GM12878 (cell line): Measurements from ENCODE around the gene PRPF6. TPM values are rescaled to one million over a fixed set of nuclear protein-coding genes. Genes with fewer than 3 reads are reported as not detected.

ENCODE experiments used
- BMI1 ChIP-seq: fragments of 450-650 bp; IDR thresholded peaks from 2 replicates; pipeline ENCODE4 v1.6.1; 2016; ENCODE audit warnings: mild to moderate bottlenecking, moderate library complexity, borderline replicate concordance
- BRCA1 ChIP-seq: IDR thresholded peaks from 2 replicates; pipeline ENCODE4 v1.6.1; 2011; ENCODE audit warnings: low read depth, low read length, improper control_type of control experiment
- CBX5 ChIP-seq: sonication (generic); IDR thresholded peaks from 2 replicates; pipeline ENCODE4 v1.6.1; 2016; ENCODE audit warnings: low read depth, moderate library complexity, mild to moderate bottlenecking, inconsistent platforms
- CHD1 ChIP-seq: IDR thresholded peaks from 2 replicates; pipeline ENCODE4 v1.6.1; 2012; ENCODE audit warnings: low read depth, low read length, improper control_type of control experiment
- KDM1A ChIP-seq: fragments of 200-600 bp; sonication (generic); IDR thresholded peaks from 2 replicates; pipeline ENCODE4 v1.6.1; 2016; ENCODE audit warnings: borderline replicate concordance
- MYC ChIP-seq: IDR thresholded peaks from 2 replicates; pipeline ENCODE4 v1.6.1; 2011; ENCODE audit warnings: mild to moderate bottlenecking, low read length, moderate library complexity, inconsistent platforms; ENCODE audit not compliant: insufficient read depth, insufficient replicate concordance, insufficient read length, severe bottlenecking
- NFXL1 ChIP-seq: fragments of 450-650 bp; IDR thresholded peaks from 2 replicates; pipeline ENCODE4 v1.6.1; 2017; ENCODE audit warnings: antibody characterized with exemption, mild to moderate bottlenecking, borderline replicate concordance
- NFYB ChIP-seq: IDR thresholded peaks from 2 replicates; pipeline ENCODE4 v1.6.1; 2011; ENCODE audit warnings: low read depth, mild to moderate bottlenecking, low read length, improper control_type of control experiment, moderate library complexity; ENCODE audit not compliant: insufficient read depth
- NRF1 ChIP-seq: conservative IDR thresholded peaks from 2 replicates; pipeline ENCODE4 v1.6.1; 2011; ENCODE audit warnings: mild to moderate bottlenecking, low read depth, low read length, improper control_type of control experiment
- PAX8 ChIP-seq: fragments of 450-650 bp; IDR thresholded peaks from 2 replicates; pipeline ENCODE4 v1.6.1; 2017; ENCODE audit warnings: mild to moderate bottlenecking, moderate library complexity
- RELA ChIP-seq: fragments of 450-650 bp; IDR thresholded peaks from 2 replicates; pipeline ENCODE4 v1.8.0; 2014; ENCODE audit warnings: borderline replicate concordance; ENCODE audit not compliant: partially characterized antibody
- RFX5 ChIP-seq: IDR thresholded peaks from 2 replicates; pipeline ENCODE4 v1.6.1; 2011; ENCODE audit warnings: low read depth, low read length, improper control_type of control experiment
- SMAD1 ChIP-seq: fragments of 450-650 bp; IDR thresholded peaks from 2 replicates; pipeline ENCODE4 v1.6.1; 2018; ENCODE audit warnings: mild to moderate bottlenecking, low read depth; ENCODE audit not compliant: partially characterized antibody
- STAT1 ChIP-seq: fragments of 450-650 bp; conservative IDR thresholded peaks from 2 replicates; pipeline ENCODE4 v1.6.1; 2014; ENCODE audit warnings: antibody characterized with exemption, mild to moderate bottlenecking
- ZNF274 ChIP-seq: IDR thresholded peaks from one replicate; pipeline ENCODE4 v1.8.0; 2011; ENCODE audit not compliant: insufficient read length, insufficient read depth
- polyA plus RNA-seq, 11 experiments: library from polyadenylated mRNA; depleted of rRNA in 4 of 11; unstranded in 6 of 11; stranded (reverse) in 5 of 11; fragments of >200 nt; fragmentation: Nextera tagmentation in 4 of 11; fragmentation: Illumina TruSeq in 1 of 11; extraction: Ambion mirVana in 4 of 11; extraction: Trizol in 1 of 11; gene quantifications; 1 replicate in 1 of 11; 2 replicates in 10 of 11; pipeline versions ENCODE4 v1.2.1 to v1.2.3, GENCODE V29; 2011 to 2016; ENCODE audit warnings: inconsistent platforms in 2 of 11, missing spikeins in 2 of 11, low read depth in 1 of 11
- total RNA-seq, 4 experiments: library from RNA; depleted of rRNA in 3 of 4; stranded (reverse); fragments of >200 nt in 3 of 4; fragmentation: Illumina TruSeq in 1 of 4; extraction: Trizol in 1 of 4; gene quantifications; 2 replicates each; pipeline versions ENCODE4 v1.2.1 to v1.2.3, GENCODE V29; 2013 to 2021
- TF ChIP-seq, protein P1 (sequence below): IDR thresholded peaks from 2 replicates; pipeline ENCODE4 v1.6.1; 2012; ENCODE audit warnings: mild to moderate bottlenecking, low read depth, low read length
- TF ChIP-seq, protein P2 (sequence below): fragments of 450-650 bp; IDR thresholded peaks from 2 replicates; pipeline ENCODE4 v1.6.1; 2018; ENCODE audit warnings: mild to moderate bottlenecking, low read depth, moderate library complexity; ENCODE audit not compliant: partially characterized antibody
- TF ChIP-seq, protein P3 (sequence below): fragments of 450-650 bp; IDR thresholded peaks from 2 replicates; pipeline ENCODE4 v1.6.1; 2016; ENCODE audit warnings: mild to moderate bottlenecking
- TF ChIP-seq, protein P4 (sequence below): fragments of 450-650 bp; formaldehyde crosslinking; IDR thresholded peaks from 2 replicates; pipeline ENCODE4 v1.5.0; 2022; ENCODE audit warnings: mild to moderate bottlenecking, missing genetic modification characterization

The PRPF6 gene
- total and polyA plus RNA-seq, 10 of the 15 experiments (the other 5 are each of a cell fraction or from before 2014, with no cell fraction given) = 5.0 to 102 (median 71.3) TPM

DNA sequence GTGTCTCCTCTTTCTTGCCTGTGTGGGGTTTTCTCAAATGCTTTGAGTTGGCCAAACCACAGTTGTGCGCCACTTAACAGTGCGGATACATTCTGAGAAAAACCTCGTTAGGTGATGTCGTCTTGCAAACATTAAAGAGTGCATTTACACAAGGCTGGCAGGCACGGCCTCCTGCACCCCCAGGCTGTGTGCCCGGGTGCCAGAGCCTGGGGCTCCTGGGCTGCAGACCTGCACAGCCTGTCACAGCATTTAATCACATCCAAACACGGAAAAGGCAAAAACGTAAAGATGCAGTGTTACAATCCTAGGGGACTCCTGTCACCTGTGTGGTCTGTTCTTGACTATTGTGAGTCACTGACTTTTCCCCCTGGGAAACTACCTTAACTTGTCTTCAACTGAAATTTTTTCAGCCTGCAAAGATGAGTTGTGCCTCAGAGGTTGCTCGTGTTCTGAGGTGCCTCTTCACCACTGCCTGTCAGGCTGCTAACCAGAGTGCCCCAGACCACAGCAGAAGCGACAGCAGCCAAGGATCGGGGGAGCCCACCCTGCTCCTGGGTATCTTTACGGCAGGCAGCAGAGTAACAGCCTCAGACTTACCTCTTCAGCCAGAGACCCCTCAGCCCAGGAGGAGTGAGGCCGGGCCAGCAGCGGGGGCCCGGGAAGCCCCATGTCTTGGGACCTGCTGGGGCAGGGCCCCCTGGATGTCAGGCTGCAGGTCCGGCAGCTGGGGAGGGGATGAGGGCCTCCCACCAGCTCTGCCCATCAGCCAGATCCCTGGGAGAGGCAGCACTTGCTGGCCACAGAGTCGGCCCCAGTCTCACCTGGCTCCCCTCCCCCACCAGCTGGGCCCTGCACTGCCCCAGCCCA lies 54.4 kb downstream of the PRPF6 start (continued):
- TF ChIP-seq, protein P1, sequence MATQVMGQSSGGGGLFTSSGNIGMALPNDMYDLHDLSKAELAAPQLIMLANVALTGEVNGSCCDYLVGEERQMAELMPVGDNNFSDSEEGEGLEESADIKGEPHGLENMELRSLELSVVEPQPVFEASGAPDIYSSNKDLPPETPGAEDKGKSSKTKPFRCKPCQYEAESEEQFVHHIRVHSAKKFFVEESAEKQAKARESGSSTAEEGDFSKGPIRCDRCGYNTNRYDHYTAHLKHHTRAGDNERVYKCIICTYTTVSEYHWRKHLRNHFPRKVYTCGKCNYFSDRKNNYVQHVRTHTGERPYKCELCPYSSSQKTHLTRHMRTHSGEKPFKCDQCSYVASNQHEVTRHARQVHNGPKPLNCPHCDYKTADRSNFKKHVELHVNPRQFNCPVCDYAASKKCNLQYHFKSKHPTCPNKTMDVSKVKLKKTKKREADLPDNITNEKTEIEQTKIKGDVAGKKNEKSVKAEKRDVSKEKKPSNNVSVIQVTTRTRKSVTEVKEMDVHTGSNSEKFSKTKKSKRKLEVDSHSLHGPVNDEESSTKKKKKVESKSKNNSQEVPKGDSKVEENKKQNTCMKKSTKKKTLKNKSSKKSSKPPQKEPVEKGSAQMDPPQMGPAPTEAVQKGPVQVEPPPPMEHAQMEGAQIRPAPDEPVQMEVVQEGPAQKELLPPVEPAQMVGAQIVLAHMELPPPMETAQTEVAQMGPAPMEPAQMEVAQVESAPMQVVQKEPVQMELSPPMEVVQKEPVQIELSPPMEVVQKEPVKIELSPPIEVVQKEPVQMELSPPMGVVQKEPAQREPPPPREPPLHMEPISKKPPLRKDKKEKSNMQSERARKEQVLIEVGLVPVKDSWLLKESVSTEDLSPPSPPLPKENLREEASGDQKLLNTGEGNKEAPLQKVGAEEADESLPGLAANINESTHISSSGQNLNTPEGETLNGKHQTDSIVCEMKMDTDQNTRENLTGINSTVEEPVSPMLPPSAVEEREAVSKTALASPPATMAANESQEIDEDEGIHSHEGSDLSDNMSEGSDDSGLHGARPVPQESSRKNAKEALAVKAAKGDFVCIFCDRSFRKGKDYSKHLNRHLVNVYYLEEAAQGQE = no peak
- TF ChIP-seq, protein P2, sequence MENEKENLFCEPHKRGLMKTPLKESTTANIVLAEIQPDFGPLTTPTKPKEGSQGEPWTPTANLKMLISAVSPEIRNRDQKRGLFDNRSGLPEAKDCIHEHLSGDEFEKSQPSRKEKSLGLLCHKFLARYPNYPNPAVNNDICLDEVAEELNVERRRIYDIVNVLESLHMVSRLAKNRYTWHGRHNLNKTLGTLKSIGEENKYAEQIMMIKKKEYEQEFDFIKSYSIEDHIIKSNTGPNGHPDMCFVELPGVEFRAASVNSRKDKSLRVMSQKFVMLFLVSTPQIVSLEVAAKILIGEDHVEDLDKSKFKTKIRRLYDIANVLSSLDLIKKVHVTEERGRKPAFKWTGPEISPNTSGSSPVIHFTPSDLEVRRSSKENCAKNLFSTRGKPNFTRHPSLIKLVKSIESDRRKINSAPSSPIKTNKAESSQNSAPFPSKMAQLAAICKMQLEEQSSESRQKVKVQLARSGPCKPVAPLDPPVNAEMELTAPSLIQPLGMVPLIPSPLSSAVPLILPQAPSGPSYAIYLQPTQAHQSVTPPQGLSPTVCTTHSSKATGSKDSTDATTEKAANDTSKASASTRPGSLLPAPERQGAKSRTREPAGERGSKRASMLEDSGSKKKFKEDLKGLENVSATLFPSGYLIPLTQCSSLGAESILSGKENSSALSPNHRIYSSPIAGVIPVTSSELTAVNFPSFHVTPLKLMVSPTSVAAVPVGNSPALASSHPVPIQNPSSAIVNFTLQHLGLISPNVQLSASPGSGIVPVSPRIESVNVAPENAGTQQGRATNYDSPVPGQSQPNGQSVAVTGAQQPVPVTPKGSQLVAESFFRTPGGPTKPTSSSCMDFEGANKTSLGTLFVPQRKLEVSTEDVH = no peak
- TF ChIP-seq CBX5 = no peak
- no peak for TF ChIP-seq PAX8
- TF ChIP-seq SMAD1 = peak; percentile 12
- no peak for TF ChIP-seq BRCA1
- TF ChIP-seq, protein P3, sequence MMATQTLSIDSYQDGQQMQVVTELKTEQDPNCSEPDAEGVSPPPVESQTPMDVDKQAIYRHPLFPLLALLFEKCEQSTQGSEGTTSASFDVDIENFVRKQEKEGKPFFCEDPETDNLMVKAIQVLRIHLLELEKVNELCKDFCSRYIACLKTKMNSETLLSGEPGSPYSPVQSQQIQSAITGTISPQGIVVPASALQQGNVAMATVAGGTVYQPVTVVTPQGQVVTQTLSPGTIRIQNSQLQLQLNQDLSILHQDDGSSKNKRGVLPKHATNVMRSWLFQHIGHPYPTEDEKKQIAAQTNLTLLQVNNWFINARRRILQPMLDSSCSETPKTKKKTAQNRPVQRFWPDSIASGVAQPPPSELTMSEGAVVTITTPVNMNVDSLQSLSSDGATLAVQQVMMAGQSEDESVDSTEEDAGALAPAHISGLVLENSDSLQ = peak; percentile 69
- no peak; the same call in 1 of the 2 replicates for TF ChIP-seq BMI1
- TF ChIP-seq NFYB = no peak
- no peak for TF ChIP-seq KDM1A
- peak; percentile 13 for TF ChIP-seq RELA
- no peak for TF ChIP-seq ZNF274
- TF ChIP-seq NRF1 = no peak
- no peak for TF ChIP-seq NFXL1
- TF ChIP-seq CHD1 = no peak
- TF ChIP-seq, protein P4, sequence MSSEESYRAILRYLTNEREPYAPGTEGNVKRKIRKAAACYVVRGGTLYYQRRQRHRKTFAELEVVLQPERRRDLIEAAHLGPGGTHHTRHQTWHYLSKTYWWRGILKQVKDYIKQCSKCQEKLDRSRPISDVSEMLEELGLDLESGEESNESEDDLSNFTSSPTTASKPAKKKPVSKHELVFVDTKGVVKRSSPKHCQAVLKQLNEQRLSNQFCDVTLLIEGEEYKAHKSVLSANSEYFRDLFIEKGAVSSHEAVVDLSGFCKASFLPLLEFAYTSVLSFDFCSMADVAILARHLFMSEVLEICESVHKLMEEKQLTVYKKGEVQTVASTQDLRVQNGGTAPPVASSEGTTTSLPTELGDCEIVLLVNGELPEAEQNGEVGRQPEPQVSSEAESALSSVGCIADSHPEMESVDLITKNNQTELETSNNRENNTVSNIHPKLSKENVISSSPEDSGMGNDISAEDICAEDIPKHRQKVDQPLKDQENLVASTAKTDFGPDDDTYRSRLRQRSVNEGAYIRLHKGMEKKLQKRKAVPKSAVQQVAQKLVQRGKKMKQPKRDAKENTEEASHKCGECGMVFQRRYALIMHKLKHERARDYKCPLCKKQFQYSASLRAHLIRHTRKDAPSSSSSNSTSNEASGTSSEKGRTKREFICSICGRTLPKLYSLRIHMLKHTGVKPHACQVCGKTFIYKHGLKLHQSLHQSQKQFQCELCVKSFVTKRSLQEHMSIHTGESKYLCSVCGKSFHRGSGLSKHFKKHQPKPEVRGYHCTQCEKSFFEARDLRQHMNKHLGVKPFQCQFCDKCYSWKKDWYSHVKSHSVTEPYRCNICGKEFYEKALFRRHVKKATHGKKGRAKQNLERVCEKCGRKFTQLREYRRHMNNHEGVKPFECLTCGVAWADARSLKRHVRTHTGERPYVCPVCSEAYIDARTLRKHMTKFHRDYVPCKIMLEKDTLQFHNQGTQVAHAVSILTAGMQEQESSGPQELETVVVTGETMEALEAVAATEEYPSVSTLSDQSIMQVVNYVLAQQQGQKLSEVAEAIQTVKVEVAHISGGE (CRISPR knock-in tag) = no peak
- no peak for TF ChIP-seq MYC
- no peak for TF ChIP-seq STAT1
- no peak for TF ChIP-seq RFX5
